ENCODE measurements around the gene NRP1.

- TF ChIP-seq, protein P1, sequence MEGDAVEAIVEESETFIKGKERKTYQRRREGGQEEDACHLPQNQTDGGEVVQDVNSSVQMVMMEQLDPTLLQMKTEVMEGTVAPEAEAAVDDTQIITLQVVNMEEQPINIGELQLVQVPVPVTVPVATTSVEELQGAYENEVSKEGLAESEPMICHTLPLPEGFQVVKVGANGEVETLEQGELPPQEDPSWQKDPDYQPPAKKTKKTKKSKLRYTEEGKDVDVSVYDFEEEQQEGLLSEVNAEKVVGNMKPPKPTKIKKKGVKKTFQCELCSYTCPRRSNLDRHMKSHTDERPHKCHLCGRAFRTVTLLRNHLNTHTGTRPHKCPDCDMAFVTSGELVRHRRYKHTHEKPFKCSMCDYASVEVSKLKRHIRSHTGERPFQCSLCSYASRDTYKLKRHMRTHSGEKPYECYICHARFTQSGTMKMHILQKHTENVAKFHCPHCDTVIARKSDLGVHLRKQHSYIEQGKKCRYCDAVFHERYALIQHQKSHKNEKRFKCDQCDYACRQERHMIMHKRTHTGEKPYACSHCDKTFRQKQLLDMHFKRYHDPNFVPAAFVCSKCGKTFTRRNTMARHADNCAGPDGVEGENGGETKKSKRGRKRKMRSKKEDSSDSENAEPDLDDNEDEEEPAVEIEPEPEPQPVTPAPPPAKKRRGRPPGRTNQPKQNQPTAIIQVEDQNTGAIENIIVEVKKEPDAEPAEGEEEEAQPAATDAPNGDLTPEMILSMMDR (IDR thresholded peaks at IDR 0.05): no peak
- TF ChIP-seq GATA2 (CRISPR knock-in tag; IDR thresholded peaks at IDR 0.05) (no peak), FOSL2 (IDR thresholded peaks at IDR 0.05; ENCODE audit: borderline replicate concordance, low read depth) (no peak), RFX5 (IDR thresholded peaks at IDR 0.05; ENCODE audit: low read length) (no peak)
Measured at GRCh38 chr10:33274096-33274785, 60.2 kb downstream of the NRP1 start.

Data from SK-N-SH (cell line).